Suprapubic skin (tissue), 3 donors: ENCODE data around the gene OSBPL8.

ENCODE experiments used
- CTCF ChIP-seq, 2 donors: fragments of 200-600 bp in 1 of 2; fragments of 450-650 bp in 1 of 2; sonication (generic) in 1 of 2; IDR thresholded peaks; one replicate each; pipeline ENCODE4 v1.5.1; 2016 to 2019; ENCODE audit warnings: antibody characterized with exemption in 2 of 2, mild to moderate bottlenecking in 1 of 2, moderate library complexity in 1 of 2
- POLR2A ChIP-seq, 2 donors: fragments of 450-650 bp; IDR thresholded peaks; one replicate each; pipeline ENCODE4 v1.6.1; 2017; ENCODE audit warnings: antibody characterized with exemption in 2 of 2, mild to moderate bottlenecking in 2 of 2, moderate library complexity in 2 of 2

DNA sequence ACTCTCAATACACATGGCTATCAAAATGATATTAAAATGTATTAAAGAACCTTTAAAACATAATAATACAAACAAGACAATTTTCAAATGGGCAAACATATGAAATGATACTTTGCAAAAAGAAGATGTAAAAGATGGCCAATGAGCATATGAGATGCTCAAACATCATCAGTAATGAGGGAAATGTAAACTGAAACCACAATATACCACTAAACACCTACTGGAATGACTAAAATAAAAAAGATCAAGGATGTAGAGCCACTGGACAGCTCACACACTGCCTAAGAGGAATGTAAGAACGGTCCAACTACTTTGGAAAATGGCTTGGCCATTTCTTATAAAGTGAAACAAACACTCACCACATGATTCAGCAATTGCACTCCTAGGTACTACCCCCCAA is 114.1 kb downstream of the OSBPL8 start:
- TF ChIP-seq CTCF (IDR thresholded peaks at IDR 0.05) (no peak), POLR2A (IDR thresholded peaks at IDR 0.05) (no peak)
